IMR-90 (cell line): ENCODE measurements around the gene CHST3. TPM values are rescaled to one million over a fixed set of nuclear protein-coding genes. Genes with fewer than 3 reads are reported as not detected.

Experiments
- ATAC-seq: fragments of 200-7000 bp; cut with Tn5 transposase; 2 replicates; pipeline ENCODE4 v1.9.1; 2020; ENCODE audit warnings: low read depth, mild to moderate bottlenecking, moderate library complexity
- BruUV-seq: library from RNA; stranded (reverse); fragments of 400-500 nt; replicated peaks from 2 replicates; lab custom pipeline; 2021; lab: Mats Ljungman, UMichigan
- CTCF ChIA-PET: fragments of 300-600 bp; formaldehyde crosslinking; extraction: SDS; loops from one replicate; lab custom pipeline; 2021; ENCODE audit warnings: antibody characterized with exemption; lab: Yijun Ruan, JAX
- POLR2A ChIA-PET: fragments of 300-600 bp; sonication (Branson Sonifier 250); formaldehyde crosslinking; loops from one replicate; lab custom pipeline; 2022; ENCODE audit warnings: antibody characterized with exemption; ENCODE audit not compliant: unreplicated experiment; lab: Charles Lee
- DNase-seq: peaks from one replicate; pipeline ENCODE4 v3.0.0; 2013
- H2AFZ ChIP-seq: replicated peaks from 2 replicates; pipeline ENCODE3; 2013; ENCODE audit warnings: low read length, mild to moderate bottlenecking; ENCODE audit not compliant: poor library complexity
- H2AK5ac ChIP-seq: 2 replicates; pipeline ENCODE4 v1.6.1; 2013; ENCODE audit warnings: low read depth, low read length, inconsistent platforms
- H2AK9ac ChIP-seq: replicated peaks from 2 replicates; pipeline ENCODE3; 2013; ENCODE audit warnings: mild to moderate bottlenecking, low read depth, low read length, moderate library complexity; ENCODE audit not compliant: poor library complexity
- H2BK120ac ChIP-seq: 2 replicates; pipeline ENCODE4 v1.6.1; 2013; ENCODE audit warnings: low read depth, low read length, inconsistent platforms
- H2BK15ac ChIP-seq: 3 replicates; pipeline ENCODE4 v1.6.1; 2013; ENCODE audit warnings: low read depth, low read length, inconsistent platforms
- H2BK20ac ChIP-seq: 2 replicates; pipeline ENCODE4 v1.6.1; 2013; ENCODE audit warnings: low read depth, mild to moderate bottlenecking, inconsistent platforms, low read length, moderate library complexity
- H2BK5ac ChIP-seq: 2 replicates; pipeline ENCODE4 v1.6.1; 2013; ENCODE audit warnings: mild to moderate bottlenecking, low read depth, low read length, inconsistent platforms; ENCODE audit not compliant: poor library complexity, severe bottlenecking
- H3K14ac ChIP-seq: replicated peaks from 2 replicates; pipeline ENCODE4 v1.6.1; 2013; ENCODE audit warnings: low read depth, low read length, inconsistent platforms
- H3K18ac ChIP-seq: 2 replicates; pipeline ENCODE4 v1.6.1; 2013; ENCODE audit warnings: low read depth, low read length, control low read depth
- H3K23ac ChIP-seq: 2 replicates; pipeline ENCODE4 v1.6.1; 2013; ENCODE audit warnings: low read depth, low read length, inconsistent platforms
- H3K27ac ChIP-seq: 2 replicates; pipeline ENCODE4 v1.5.1; 2013; ENCODE audit warnings: mild to moderate bottlenecking, control low read depth, low read length; ENCODE audit not compliant: insufficient read depth
- H3K27me3 ChIP-seq: 2 replicates; pipeline ENCODE4 v1.6.1; 2013; ENCODE audit warnings: low read length; ENCODE audit not compliant: control insufficient read depth, insufficient read depth
- H3K36me3 ChIP-seq: 2 replicates; pipeline ENCODE4 v1.6.1; 2013; ENCODE audit warnings: low read length, mixed read lengths; ENCODE audit not compliant: control insufficient read depth, insufficient read depth
- H3K4ac ChIP-seq: 2 replicates; pipeline ENCODE4 v1.6.1; 2013; ENCODE audit warnings: low read depth, low read length, inconsistent platforms
- H3K4me1 ChIP-seq: 2 replicates; pipeline ENCODE4 v1.6.1; 2013; ENCODE audit warnings: low read length, mixed read lengths; ENCODE audit not compliant: control insufficient read depth, insufficient read depth
- H3K4me2 ChIP-seq: 2 replicates; pipeline ENCODE4 v1.6.1; 2013; ENCODE audit warnings: low read depth, mild to moderate bottlenecking, control low read depth, low read length, moderate library complexity
- H3K4me3 ChIP-seq: 2 replicates; pipeline ENCODE4 v1.5.1; 2013; ENCODE audit warnings: low read depth, mild to moderate bottlenecking, control low read depth, low read length, moderate library complexity; ENCODE audit not compliant: insufficient read depth
- H3K56ac ChIP-seq: 2 replicates; pipeline ENCODE4 v1.6.1; 2013; ENCODE audit warnings: low read length, inconsistent platforms; ENCODE audit not compliant: insufficient read depth; ENCODE audit errors: extremely low read depth
- H3K79me1 ChIP-seq, 2 experiments: 2 replicates each; pipeline ENCODE4 v1.6.1; 2013; ENCODE audit warnings: low read length in 2 of 2, inconsistent platforms in 1 of 2, low read depth in 1 of 2
- H3K9ac ChIP-seq: 2 replicates; pipeline ENCODE4 v1.6.1; 2013; ENCODE audit warnings: low read depth, low read length, control low read depth
- H3K9me1 ChIP-seq: 2 replicates; pipeline ENCODE4 v1.6.1; 2013; ENCODE audit warnings: low read length, inconsistent platforms; ENCODE audit not compliant: insufficient read depth
- H3K9me3 ChIP-seq: 2 replicates; pipeline ENCODE4 v1.6.1; 2013; ENCODE audit warnings: low read length; ENCODE audit not compliant: control insufficient read depth, insufficient read depth
- H4K20me1 ChIP-seq: 2 replicates; pipeline ENCODE4 v1.6.1; 2013; ENCODE audit warnings: low read length, inconsistent platforms; ENCODE audit not compliant: insufficient read depth
- H4K5ac ChIP-seq: 2 replicates; pipeline ENCODE4 v1.6.1; 2013; ENCODE audit warnings: mild to moderate bottlenecking, low read depth, low read length, control low read depth
- H4K8ac ChIP-seq, 2 experiments: 2 replicates each; pipeline ENCODE4 v1.6.1; 2013; ENCODE audit warnings: low read depth in 2 of 2, low read length in 2 of 2, control low read depth in 1 of 2, inconsistent platforms in 1 of 2
- H4K91ac ChIP-seq: 2 replicates; pipeline ENCODE4 v1.6.1; 2013; ENCODE audit warnings: low read depth, low read length, inconsistent platforms; ENCODE audit not compliant: insufficient read depth
- BHLHE40 ChIP-seq: fragments of 150-350 bp; IDR thresholded peaks from 2 replicates; pipeline ENCODE4 v1.6.1; 2016; ENCODE audit warnings: mild to moderate bottlenecking, low read depth, low read length
- CEBPB ChIP-seq: IDR thresholded peaks from 2 replicates; pipeline ENCODE4 v1.6.1; 2012; ENCODE audit warnings: low read depth, low read length, improper control_type of control experiment
- CHD1 ChIP-seq: IDR thresholded peaks from 2 replicates; pipeline ENCODE4 v1.6.1; 2012; ENCODE audit warnings: low read depth, low read length, improper control_type of control experiment
- CTCF ChIP-seq: conservative IDR thresholded peaks from 2 replicates; pipeline ENCODE4 v1.5.1; 2012; ENCODE audit warnings: mild to moderate bottlenecking, low read depth, low read length, improper control_type of control experiment
- FOS ChIP-seq: fragments of 150-350 bp; IDR thresholded peaks from 2 replicates; pipeline ENCODE4 v1.6.1; 2016; ENCODE audit warnings: low read depth, low read length
- MAFK ChIP-seq: IDR thresholded peaks from 2 replicates; pipeline ENCODE4 v1.6.1; 2012; ENCODE audit warnings: low read depth, low read length, improper control_type of control experiment
- MXI1 ChIP-seq: IDR thresholded peaks from 2 replicates; pipeline ENCODE4 v1.6.1; 2012; ENCODE audit warnings: low read depth, mild to moderate bottlenecking, low read length, moderate library complexity, borderline replicate concordance
- POLR2A ChIP-seq: IDR thresholded peaks from 2 replicates; pipeline ENCODE4 v1.6.1; 2012; ENCODE audit warnings: mild to moderate bottlenecking, low read depth, low read length
- RAD21 ChIP-seq: IDR thresholded peaks from 2 replicates; pipeline ENCODE4 v1.6.1; 2012; ENCODE audit warnings: low read length, improper control_type of control experiment
- RCOR1 ChIP-seq: IDR thresholded peaks from 2 replicates; pipeline ENCODE4 v1.6.1; 2012; ENCODE audit warnings: mild to moderate bottlenecking, low read length, improper control_type of control experiment; ENCODE audit not compliant: insufficient replicate concordance
- RFX5 ChIP-seq: IDR thresholded peaks from 2 replicates; pipeline ENCODE4 v1.8.0; 2012; ENCODE audit warnings: low read depth, mild to moderate bottlenecking, low read length, moderate library complexity
- SMC3 ChIP-seq: fragments of 150-350 bp; IDR thresholded peaks from 2 replicates; pipeline ENCODE4 v1.6.1; 2016; ENCODE audit warnings: low read depth, mild to moderate bottlenecking, antibody characterized with exemption, low read length, moderate library complexity
- WGBS, 2 experiments: methylation state at CpG; one replicate each; pipeline versions ENCODE4 v1.1.5 to v1.1.7; 2013; ENCODE audit warnings: missing lambda C conversion rate in 2 of 2; ENCODE audit not compliant: insufficient read length in 1 of 2; ENCODE audit errors: extremely low coverage in 2 of 2; 5-methylcytosine and 5-hydroxymethylcytosine counted together
- dilution Hi-C: fragments of 300-500 bp; cut with HindIII; formaldehyde crosslinking; loops from one replicate; pipeline ENCODE4 v1.14.3; 2018; ENCODE audit warnings: low sequenced_read_pairs; ENCODE audit not compliant: unreplicated experiment
- in situ Hi-C: fragments of 300-500 bp; cut with MboI; formaldehyde crosslinking; loops from 3 replicates; pipeline ENCODE4 v1.14.3; 2019; ENCODE audit warnings: low sequenced_read_pairs, inconsistent platforms, mixed read lengths
- intact Hi-C: fragments of 100-400 bp; cut with micrococcal nuclease; formaldehyde crosslinking; loops from 2 replicates; pipeline ENCODE4 v1.10.0; 2022
- polyA plus RNA-seq, 3 experiments: library from polyadenylated mRNA; depleted of rRNA; stranded (reverse); fragments of >200 nt; gene quantifications; 2 replicates each; pipeline ENCODE4 v1.2.3, GENCODE V29; 2012; ENCODE audit warnings: low replicate concordance in 1 of 3
- total RNA-seq: library from RNA; depleted of rRNA; stranded (reverse); fragments of >200 nt; gene quantifications from 2 replicates; pipeline ENCODE4 v1.2.3, GENCODE V29; 2012

The CHST3 gene
- total and polyA plus RNA-seq, 2 of the 4 experiments (the other 2 are of a cell fraction), result 8.6 to 9.0 TPM

GRCh38 chr10:72011976-72012512 lies 47.8 kb downstream of the CHST3 start:
- no peak overlapping the region for H2BK120ac ChIP-seq
- ChIA-PET CTCF (no interaction called here), POLR2A (no interaction called here)
- H3K9me1 ChIP-seq, result peaks cover 31% of the 10 kb centered on the region
- H4K5ac ChIP-seq, result no peak overlapping the region
- no peak overlapping the region for H2AK9ac ChIP-seq
- no peak overlapping the region for H2BK15ac ChIP-seq
- dilution Hi-C loops, result no loop called here
- no peak overlapping the region for H3K18ac ChIP-seq
- no peak overlapping the region; the same call in 1 of the 2 replicates for H2AK5ac ChIP-seq
- H3K4ac ChIP-seq, result no peak overlapping the region
- H2AFZ ChIP-seq, result no peak overlapping the region
- no peak for ATAC-seq
- intact Hi-C loops, result no loop called here
- no peak overlapping the region for H4K91ac ChIP-seq
- H4K20me1 ChIP-seq, result no peaks in the 10 kb centered on the region
- H3K79me1 ChIP-seq, result peaks cover 11 to 26% of the 10 kb centered on the region in 2 experiments
- H3K36me3 ChIP-seq, result peaks cover 12% of the 10 kb centered on the region
- H3K4me1 ChIP-seq, result peaks cover 22% of the 10 kb centered on the region
- no peak overlapping the region for H3K27ac ChIP-seq
- no peak for DNase-seq
- no peak overlapping the region for H2BK20ac ChIP-seq
- BruUV-seq, result no TSS peak
- no peak overlapping the region for H3K4me2 ChIP-seq
- no peak overlapping the region for H3K14ac ChIP-seq
- H3K9me3 ChIP-seq, result no peaks in the 10 kb centered on the region
- no peak overlapping the region for H3K9ac ChIP-seq
- H2BK5ac ChIP-seq, result no peak overlapping the region
- TF ChIP-seq FOS (no peak), POLR2A (no peak), SMC3 (no peak), CTCF (no peak), RAD21 (no peak), MXI1 (no peak), RFX5 (no peak), CEBPB (no peak), MAFK (no peak), RCOR1 (no peak), CHD1 (no peak), BHLHE40 (no peak)
- no peak overlapping the region for H3K23ac ChIP-seq
- H4K8ac ChIP-seq, result no peak overlapping the region
- no peaks in the 10 kb centered on the region for H3K27me3 ChIP-seq
- in situ Hi-C loops, result no loop called here
- WGBS, 2 experiments, result no CpG with 5 or more reads among the region's 7 CpGs
- H3K56ac ChIP-seq, result no peak overlapping the region
- no peak overlapping the region for H3K4me3 ChIP-seq
